Common myeloid progenitor, CD34-positive (primary cell): ENCODE data around the gene SLC35G4.
"Not testable (repeated sequence)": the region's sequence is repeated elsewhere in the genome, so short reads cannot be mapped to it uniquely, and the experiment has no call there.

Source experiments
- CTCF ChIA-PET: fragments of 350-600 bp; sonication (Branson Sonifier 250); formaldehyde crosslinking; loops from one replicate; lab custom pipeline; 2021; ENCODE audit warnings: antibody characterized with exemption; lab: Charles Lee
- POLR2A ChIA-PET: fragments of 350-600 bp; sonication (Branson Sonifier 250); formaldehyde crosslinking; loops from one replicate; lab custom pipeline; 2021; ENCODE audit warnings: antibody characterized with exemption; lab: Charles Lee
- DNase-seq, 3 donors: peaks; one replicate each; pipeline versions ENCODE4 v3.0.0 to v3.0.0-alpha.2; 2013
- H3K27ac ChIP-seq, 2 experiments: 1 replicate in 1 of 2; 2 replicates in 1 of 2; pipeline ENCODE4 v1.7.0; 2013; ENCODE audit warnings: inconsistent platforms in 2 of 2, low read length in 2 of 2, mild to moderate bottlenecking in 2 of 2, low read depth in 1 of 2, moderate library complexity in 1 of 2; ENCODE audit not compliant: severe bottlenecking in 2 of 2, insufficient read depth in 1 of 2, poor library complexity in 1 of 2
- H3K27me3 ChIP-seq, 5 experiments: replicated peaks in 2 of 5; 1 replicate in 3 of 5; 2 replicates in 2 of 5; pipeline versions ENCODE4 v1.6.1 to v1.7.0; 2013; ENCODE audit warnings: low read length in 4 of 5, mild to moderate bottlenecking in 2 of 5, moderate library complexity in 2 of 5, inconsistent platforms in 1 of 5; ENCODE audit not compliant: insufficient read depth in 5 of 5, control insufficient read depth in 4 of 5
- H3K36me3 ChIP-seq, 4 experiments: 1 replicate in 2 of 4; 2 replicates in 2 of 4; pipeline versions ENCODE4 v1.6.1 to v1.7.0; 2013; ENCODE audit warnings: low read length in 3 of 4, control low read depth in 1 of 4, mild to moderate bottlenecking in 1 of 4; ENCODE audit not compliant: control insufficient read depth in 4 of 4, insufficient read depth in 4 of 4
- H3K4me1 ChIP-seq, 4 experiments: 1 replicate in 3 of 4; 2 replicates in 1 of 4; pipeline versions ENCODE4 v1.6.1 to v1.7.1; 2013; ENCODE audit warnings: low read length in 3 of 4, mild to moderate bottlenecking in 3 of 4, control low read depth in 1 of 4, inconsistent platforms in 1 of 4, moderate library complexity in 1 of 4; ENCODE audit not compliant: control insufficient read depth in 4 of 4, insufficient read depth in 4 of 4; ENCODE audit errors: control extremely low read depth in 1 of 4
- H3K4me3 ChIP-seq, 7 experiments: 1 replicate in 4 of 7; 2 replicates in 3 of 7; pipeline versions ENCODE4 v1.5.1 to v1.7.0; 2013; ENCODE audit warnings: mild to moderate bottlenecking in 7 of 7, low read length in 6 of 7, moderate library complexity in 6 of 7, inconsistent platforms in 2 of 7, low read depth in 2 of 7, control low read depth in 1 of 7; ENCODE audit not compliant: insufficient read depth in 4 of 7, control insufficient read depth in 1 of 7; ENCODE audit errors: extremely low read depth in 1 of 7
- H3K9me3 ChIP-seq, 5 experiments: 1 replicate in 4 of 5; 2 replicates in 1 of 5; pipeline versions ENCODE4 v1.6.1 to v1.7.1; 2013; ENCODE audit warnings: low read length in 4 of 5, mild to moderate bottlenecking in 2 of 5, inconsistent platforms in 1 of 5, low read depth in 1 of 5, moderate library complexity in 1 of 5; ENCODE audit not compliant: control insufficient read depth in 4 of 5, insufficient read depth in 2 of 5; ENCODE audit errors: control extremely low read depth in 1 of 5
- WGBS: methylation state at CpG from one replicate; pipeline ENCODE4 v1.1.5; 2013; ENCODE audit not compliant: insufficient coverage; 5-methylcytosine and 5-hydroxymethylcytosine counted together

SLC35G4 gene

GRCh38 chr18:11608618-11609017 lies 778 bp upstream of the SLC35G4 start:
- no CpG with 5 or more reads among the region's 19 CpGs for WGBS
- H3K27ac ChIP-seq, H3K9me3 ChIP-seq, POLR2A ChIA-PET, H3K27me3 ChIP-seq, DNase-seq, H3K4me1 ChIP-seq, H3K36me3 ChIP-seq, CTCF ChIA-PET, H3K4me3 ChIP-seq: not testable (repeated sequence)

GRCh38 chr18:11613073-11613472 lies 3.7 kb downstream of the SLC35G4 start:
- H3K27me3 ChIP-seq, POLR2A ChIA-PET, H3K9me3 ChIP-seq, H3K4me3 ChIP-seq, H3K4me1 ChIP-seq, H3K36me3 ChIP-seq, H3K27ac ChIP-seq, DNase-seq, CTCF ChIA-PET: not testable (repeated sequence)
- 98% methylated on average over 14 of the region's 18 CpGs for WGBS

GRCh38 chr18:11613611-11614010 lies 4.2 kb downstream of the SLC35G4 start:
- DNase-seq, H3K36me3 ChIP-seq, H3K27me3 ChIP-seq, POLR2A ChIA-PET, H3K4me1 ChIP-seq, H3K27ac ChIP-seq, CTCF ChIA-PET, H3K4me3 ChIP-seq, H3K9me3 ChIP-seq: not testable (repeated sequence)
- 97% methylated on average over 18 of the region's 23 CpGs for WGBS

GRCh38 chr18:11614042-11614441 lies 4.6 kb downstream of the SLC35G4 start:
- H3K27me3 ChIP-seq, H3K4me1 ChIP-seq, H3K4me3 ChIP-seq, DNase-seq, H3K9me3 ChIP-seq, POLR2A ChIA-PET, CTCF ChIA-PET, H3K36me3 ChIP-seq, H3K27ac ChIP-seq: not testable (repeated sequence)
- WGBS: 90% methylated on average over 17 of the region's 21 CpGs

GRCh38 chr18:11614981-11615380 lies 5.6 kb downstream of the SLC35G4 start:
- H3K27ac ChIP-seq, H3K27me3 ChIP-seq, H3K9me3 ChIP-seq, CTCF ChIA-PET, DNase-seq, H3K4me3 ChIP-seq, POLR2A ChIA-PET, H3K4me1 ChIP-seq, H3K36me3 ChIP-seq: not testable (repeated sequence)
- 100% methylated on average over 1 of the region's 6 CpGs for WGBS

GRCh38 chr18:11647310-11647709 lies 37.9 kb downstream of the SLC35G4 start:
- POLR2A ChIA-PET, H3K27me3 ChIP-seq, H3K27ac ChIP-seq, DNase-seq, H3K4me1 ChIP-seq, H3K4me3 ChIP-seq, CTCF ChIA-PET, H3K36me3 ChIP-seq, H3K9me3 ChIP-seq: not testable (repeated sequence)
- WGBS: 96% methylated on average over 21 of the region's 23 CpGs

GRCh38 chr18:11647804-11648203 lies 38.4 kb downstream of the SLC35G4 start:
- CTCF ChIA-PET, H3K4me3 ChIP-seq, H3K9me3 ChIP-seq, H3K27ac ChIP-seq, H3K4me1 ChIP-seq, H3K27me3 ChIP-seq, POLR2A ChIA-PET, DNase-seq, H3K36me3 ChIP-seq: not testable (repeated sequence)
- 100% methylated on average over 7 of the region's 26 CpGs for WGBS
